SK-N-SH treated with all-trans-retinoic acid at 6 μM for 48 hours (cell line): ENCODE data around the gene FHIT.

Experiments
- ATAC-seq: fragments of 200-7000 bp; cut with Tn5 transposase; 3 replicates; pipeline ENCODE4 v1.9.1; 2020; ENCODE audit warnings: mild to moderate bottlenecking, moderate library complexity
- ARNTL ChIP-seq: fragments of 450-650 bp; formaldehyde crosslinking; IDR thresholded peaks from 2 replicates; pipeline ENCODE4 v1.5.0; 2020; ENCODE audit warnings: low read depth, mild to moderate bottlenecking, moderate library complexity, borderline replicate concordance
- CREB5 ChIP-seq: fragments of 250-450 bp; sonication (Bioruptor Pico); IDR thresholded peaks from 2 replicates; pipeline ENCODE4 v1.5.1; 2020; ENCODE audit warnings: low read depth, mild to moderate bottlenecking, moderate library complexity
- CSDC2 ChIP-seq: fragments of 250-450 bp; sonication (Bioruptor Pico); IDR thresholded peaks from 2 replicates; pipeline ENCODE4 v1.5.0; 2020; ENCODE audit warnings: mild to moderate bottlenecking, moderate library complexity
- ESRRG ChIP-seq: fragments of 250-450 bp; sonication (Bioruptor Pico); IDR thresholded peaks from 2 replicates; pipeline ENCODE4 v1.6.1; 2021; ENCODE audit warnings: mild to moderate bottlenecking
- GLIS3 ChIP-seq: fragments of 250-450 bp; sonication (Bioruptor Pico); IDR thresholded peaks from 2 replicates; pipeline ENCODE4 v1.5.0; 2020; ENCODE audit warnings: mild to moderate bottlenecking, moderate library complexity
- ISL1 ChIP-seq: fragments of 250-450 bp; sonication (Bioruptor Pico); IDR thresholded peaks from 2 replicates; pipeline ENCODE4 v2.1.2; 2022; ENCODE audit warnings: mild to moderate bottlenecking, moderate library complexity
- PATZ1 ChIP-seq: fragments of 250-450 bp; sonication (Bioruptor Pico); IDR thresholded peaks from 2 replicates; pipeline ENCODE4 v1.8.0; 2020; ENCODE audit warnings: mild to moderate bottlenecking, moderate library complexity, borderline replicate concordance
- POU6F1 ChIP-seq: fragments of 250-450 bp; sonication (Bioruptor Pico); IDR thresholded peaks from 2 replicates; pipeline ENCODE4 v1.8.0; 2021; ENCODE audit warnings: low read depth, mild to moderate bottlenecking, moderate library complexity, borderline replicate concordance
- RARB ChIP-seq: fragments of 250-450 bp; sonication (Bioruptor Pico); IDR thresholded peaks from 2 replicates; pipeline ENCODE4 v1.8.0; 2021; ENCODE audit warnings: mild to moderate bottlenecking, moderate library complexity
- SNAI2 ChIP-seq: fragments of 250-450 bp; sonication (Bioruptor Pico); IDR thresholded peaks from 2 replicates; pipeline ENCODE4 v1.5.0; 2020; ENCODE audit warnings: mild to moderate bottlenecking, moderate library complexity
- TCF4 ChIP-seq: fragments of 250-450 bp; sonication (Bioruptor Pico); IDR thresholded peaks from 2 replicates; pipeline ENCODE4 v1.8.0; 2021; ENCODE audit warnings: mild to moderate bottlenecking, moderate library complexity, borderline replicate concordance
- TOX ChIP-seq: fragments of 250-450 bp; sonication (Bioruptor Pico); IDR thresholded peaks from 2 replicates; pipeline ENCODE4 v1.8.0; 2021; ENCODE audit warnings: mild to moderate bottlenecking, moderate library complexity, borderline replicate concordance
- TSHZ2 ChIP-seq: fragments of 250-450 bp; sonication (Bioruptor Pico); IDR thresholded peaks from 2 replicates; pipeline ENCODE4 v1.5.0; 2020; ENCODE audit warnings: mild to moderate bottlenecking, moderate library complexity
- ZC3H10 ChIP-seq: fragments of 250-450 bp; sonication (Bioruptor Pico); IDR thresholded peaks from 2 replicates; pipeline ENCODE4 v1.5.1; 2021; ENCODE audit warnings: mild to moderate bottlenecking, moderate library complexity
- ZFP3 ChIP-seq: fragments of 250-450 bp; sonication (Bioruptor Pico); IDR thresholded peaks from 2 replicates; pipeline ENCODE4 v1.5.0; 2020; ENCODE audit warnings: mild to moderate bottlenecking, moderate library complexity
- ZNF8 ChIP-seq: fragments of 450-650 bp; formaldehyde crosslinking; IDR thresholded peaks from 2 replicates; pipeline ENCODE4 v1.5.0; 2020; ENCODE audit warnings: mild to moderate bottlenecking, moderate library complexity

FHIT gene

GRCh38 chr3:59946401-59946800, 1304.9 kb downstream of the FHIT start:
- no peak for ATAC-seq
- TF ChIP-seq RARB (CRISPR knock-in tag) (no peak), ISL1 (CRISPR knock-in tag) (no peak), CSDC2 (CRISPR knock-in tag) (no peak), ZNF8 (no peak), ESRRG (CRISPR knock-in tag) (no peak), TCF4 (CRISPR knock-in tag) (no peak), PATZ1 (CRISPR knock-in tag) (no peak), ARNTL (CRISPR knock-in tag) (no peak), ZC3H10 (CRISPR knock-in tag) (no peak), ZFP3 (CRISPR knock-in tag) (no peak)

- TF ChIP-seq ZFP3 (CRISPR knock-in tag) (no peak), SNAI2 (no peak), POU6F1 (CRISPR knock-in tag) (no peak), ISL1 (CRISPR knock-in tag) (no peak), CSDC2 (CRISPR knock-in tag) (no peak), TSHZ2 (no peak)
- ATAC-seq: no peak
These were observed 1310.5 kb downstream of the FHIT start for GRCh38 chr3:59940718-59941117.

GRCh38 chr3:59939826-59940426, 1311.3 kb downstream of the FHIT start:
- TF ChIP-seq POU6F1 (CRISPR knock-in tag) (no peak), CREB5 (CRISPR knock-in tag) (no peak), SNAI2 (no peak), ZC3H10 (CRISPR knock-in tag) (no peak), TOX (CRISPR knock-in tag) (no peak), ARNTL (CRISPR knock-in tag) (no peak), PATZ1 (CRISPR knock-in tag) (no peak), TSHZ2 (no peak), ZNF8 (no peak), GLIS3 (CRISPR knock-in tag) (no peak)
- no peak for ATAC-seq
